Stimulated activated CD4-positive, alpha-beta T cell treated with anti-CD3 and anti-CD28 coated beads, TNF-alpha, amount 100 ng/mL, for 4 hours (primary cell): ENCODE results near the gene STRAP.
"Not testable (repeated sequence)": the region's sequence is repeated elsewhere in the genome, so short reads cannot be mapped to it uniquely, and the experiment has no call there.

Experiments
- DNase-seq, 3 experiments: peaks; one replicate each; pipeline ENCODE4 v3.0.0-alpha.2; 2020; ENCODE audit warnings: low read depth in 3 of 3

STRAP gene

GRCh38 chr12:15928346-15928745 lies 46.2 kb downstream of the STRAP start:
- no peak for DNase-seq

GRCh38 chr12:15928870-15929571 lies 46.8 kb downstream of the STRAP start:
- no peak for DNase-seq

GRCh38 chr12:15931590-15932053 lies 49.4 kb downstream of the STRAP start:
- no peak for DNase-seq

GRCh38 chr12:15932327-15932726 lies 50.1 kb downstream of the STRAP start:
- DNase-seq: no peak

GRCh38 chr12:15932971-15933370 lies 50.8 kb downstream of the STRAP start:
- DNase-seq: no peak

GRCh38 chr12:15933751-15934150 lies 51.6 kb downstream of the STRAP start:
- no peak for DNase-seq

- no peak for DNase-seq
Measured at GRCh38 chr12:15936751-15937150, 54.6 kb downstream of the STRAP start.

GRCh38 chr12:15937902-15938301 lies 55.7 kb downstream of the STRAP start:
- no peak for DNase-seq

- DNase-seq: no peak
Measured at GRCh38 chr12:15939111-15939510, 56.9 kb downstream of the STRAP start.

GRCh38 chr12:15942475-15942874 lies 60.3 kb downstream of the STRAP start:
- no peak for DNase-seq

GRCh38 chr12:15943519-15943918 lies 61.3 kb downstream of the STRAP start:
- not testable (repeated sequence) for DNase-seq

- DNase-seq: not testable (repeated sequence)
Measured at GRCh38 chr12:15948461-15948860, 66.3 kb downstream of the STRAP start.
